B cell (primary cell): ENCODE data around the gene LYRM9. TPM values are rescaled to one million over a fixed set of nuclear protein-coding genes. Genes with fewer than 3 reads are reported as not detected.

Experiments
- ATAC-seq: fragments of 200-7000 bp; cut with Tn5 transposase; one replicate; pipeline ENCODE4 v1.10.0; 2021; ENCODE audit warnings: low read depth, mild to moderate bottlenecking, moderate number of reproducible peaks, moderate library complexity
- CTCF ChIA-PET: fragments of 350-600 bp; sonication (Branson Sonifier 250); formaldehyde crosslinking; loops from one replicate; lab custom pipeline; 2021; ENCODE audit warnings: antibody characterized with exemption, inconsistent platforms; lab: Charles Lee
- POLR2A ChIA-PET: fragments of 350-600 bp; sonication (Branson Sonifier 250); formaldehyde crosslinking; loops from one replicate; lab custom pipeline; 2021; ENCODE audit warnings: antibody characterized with exemption; lab: Charles Lee
- DNase-seq: peaks from one replicate; pipeline ENCODE4 v3.0.0; 2013
- H2AFZ ChIP-seq: 2 replicates; pipeline ENCODE4 v1.6.1; 2012; ENCODE audit warnings: mild to moderate bottlenecking, low read depth, low read length; ENCODE audit not compliant: insufficient read depth, poor library complexity, severe bottlenecking
- H3K27ac ChIP-seq, 2 donors: 1 replicate in 1 of 2; 2 replicates in 1 of 2; pipeline ENCODE4 v1.5.1; 2012 to 2013; ENCODE audit warnings: low read length in 2 of 2, mild to moderate bottlenecking in 2 of 2, moderate library complexity in 1 of 2
- H3K27me3 ChIP-seq, 4 experiments: fragments of 200-600 bp in 1 of 4; sonication (generic) in 1 of 4; replicated peaks in 1 of 4; 1 replicate in 2 of 4; 2 replicates in 2 of 4; pipeline versions ENCODE4 v1.6.1 to v1.7.0; 2013 to 2016; ENCODE audit warnings: low read length in 3 of 4, mild to moderate bottlenecking in 2 of 4, mixed read lengths in 1 of 4, moderate library complexity in 1 of 4; ENCODE audit not compliant: insufficient read depth in 4 of 4, control insufficient read depth in 3 of 4; ENCODE audit errors: control extremely low read depth in 1 of 4
- H3K36me3 ChIP-seq, 2 experiments: replicated peaks in 1 of 2; 1 replicate in 1 of 2; 2 replicates in 1 of 2; pipeline versions ENCODE4 v1.6.1 to v1.7.1; 2013; ENCODE audit warnings: low read length in 1 of 2; ENCODE audit not compliant: insufficient read depth in 2 of 2, control insufficient read depth in 1 of 2; ENCODE audit errors: control extremely low read depth in 1 of 2, extremely low read depth in 1 of 2
- H3K4me1 ChIP-seq, 2 donors: fragments of 200-600 bp in 1 of 2; sonication (generic) in 1 of 2; 1 replicate in 1 of 2; 2 replicates in 1 of 2; pipeline versions ENCODE4 v1.5.1 to v1.6.1; 2013 to 2017; ENCODE audit warnings: low read length in 2 of 2; ENCODE audit not compliant: control insufficient read depth in 2 of 2, insufficient read depth in 2 of 2
- H3K4me2 ChIP-seq: replicated peaks from 2 replicates; pipeline ENCODE3; 2012; ENCODE audit warnings: mild to moderate bottlenecking, low read depth, low read length; ENCODE audit not compliant: poor library complexity, severe bottlenecking
- H3K4me3 ChIP-seq, 5 experiments: fragments of 200-600 bp in 1 of 5; sonication (generic) in 1 of 5; 1 replicate in 3 of 5; 2 replicates in 2 of 5; pipeline versions ENCODE4 v1.5.1 to v1.7.0; 2011 to 2016; ENCODE audit warnings: low read length in 4 of 5, mild to moderate bottlenecking in 4 of 5, low read depth in 2 of 5, control low read depth in 1 of 5, moderate library complexity in 1 of 5; ENCODE audit not compliant: insufficient read depth in 1 of 5; ENCODE audit errors: control extremely low read depth in 1 of 5, extremely low read depth in 1 of 5
- H3K79me2 ChIP-seq: fragments of 200-600 bp; sonication (generic); one replicate; pipeline ENCODE4 v1.6.0; 2016; ENCODE audit warnings: low read length; ENCODE audit not compliant: control insufficient read depth, insufficient read depth
- H3K9ac ChIP-seq: fragments of 200-600 bp; sonication (generic); 2 replicates; pipeline ENCODE4 v1.6.1; 2017; ENCODE audit warnings: mild to moderate bottlenecking, low read length, moderate library complexity
- H3K9me3 ChIP-seq, 3 donors: one replicate each; pipeline versions ENCODE4 v1.6.1 to v1.7.1; 2013; ENCODE audit warnings: low read length in 2 of 3; ENCODE audit not compliant: control insufficient read depth in 2 of 3, insufficient read depth in 1 of 3; ENCODE audit errors: control extremely low read depth in 1 of 3
- H4K20me1 ChIP-seq: 2 replicates; pipeline ENCODE4 v1.6.0; 2012; ENCODE audit warnings: mild to moderate bottlenecking, low read length; ENCODE audit not compliant: insufficient read depth, control insufficient read depth, poor library complexity, severe bottlenecking
- H3K27ac Mint-ChIP-seq: one replicate; pipeline ENCODE4 v1.8.0; 2021; ENCODE audit warnings: mixed read lengths
- H3K27me3 Mint-ChIP-seq: one replicate; pipeline ENCODE4 v1.8.0; 2021; ENCODE audit warnings: mixed read lengths
- H3K4me1 Mint-ChIP-seq: one replicate; pipeline ENCODE4 v1.8.0; 2021; ENCODE audit warnings: mixed read lengths
- H3K4me3 Mint-ChIP-seq: one replicate; pipeline ENCODE4 v1.8.0; 2021; ENCODE audit warnings: mixed read lengths
- H3K9me3 Mint-ChIP-seq: one replicate; pipeline ENCODE4 v1.8.0; 2022; ENCODE audit warnings: mixed read lengths; ENCODE audit not compliant: insufficient read depth
- EZH2 ChIP-seq: IDR thresholded peaks from 2 replicates; pipeline ENCODE4 v1.6.1; 2012; ENCODE audit warnings: borderline replicate concordance, low read depth, mild to moderate bottlenecking, moderate library complexity, low read length; ENCODE audit not compliant: insufficient read depth, poor library complexity, severe bottlenecking
- WGBS: methylation state at CpG from one replicate; pipeline ENCODE4 v1.1.5; 2013; ENCODE audit warnings: missing lambda C conversion rate; ENCODE audit not compliant: insufficient coverage; 5-methylcytosine and 5-hydroxymethylcytosine counted together
- intact Hi-C: fragments of 100-400 bp; cut with micrococcal nuclease; formaldehyde crosslinking; loops from one replicate; pipeline ENCODE4 v1.10.0; 2022
- polyA plus RNA-seq: library from polyadenylated mRNA; depleted of rRNA; stranded (reverse); fragments of >200 nt; gene quantifications from 2 replicates; pipeline ENCODE4 v1.2.3, GENCODE V29; 2012
- total RNA-seq, 2 donors: library from RNA; stranded (reverse); fragments of 120-200 nt in 1 of 2; gene quantifications; 1 replicate in 1 of 2; 2 replicates in 1 of 2; pipeline versions ENCODE4 v1.2.3 to v1.2.4, GENCODE V29; 2013 to 2022
- TF ChIP-seq, protein P1 (sequence below): fragments of 200-600 bp; IDR thresholded peaks from one replicate; pipeline ENCODE4 v1.8.0; 2022; ENCODE audit warnings: antibody characterized with exemption, mild to moderate bottlenecking

LYRM9 gene
- total and polyA plus RNA-seq, 2 donors (not counting 1 experiment from before 2014, with no cell fraction given), result 12.1 to 14.2 TPM

DNA sequence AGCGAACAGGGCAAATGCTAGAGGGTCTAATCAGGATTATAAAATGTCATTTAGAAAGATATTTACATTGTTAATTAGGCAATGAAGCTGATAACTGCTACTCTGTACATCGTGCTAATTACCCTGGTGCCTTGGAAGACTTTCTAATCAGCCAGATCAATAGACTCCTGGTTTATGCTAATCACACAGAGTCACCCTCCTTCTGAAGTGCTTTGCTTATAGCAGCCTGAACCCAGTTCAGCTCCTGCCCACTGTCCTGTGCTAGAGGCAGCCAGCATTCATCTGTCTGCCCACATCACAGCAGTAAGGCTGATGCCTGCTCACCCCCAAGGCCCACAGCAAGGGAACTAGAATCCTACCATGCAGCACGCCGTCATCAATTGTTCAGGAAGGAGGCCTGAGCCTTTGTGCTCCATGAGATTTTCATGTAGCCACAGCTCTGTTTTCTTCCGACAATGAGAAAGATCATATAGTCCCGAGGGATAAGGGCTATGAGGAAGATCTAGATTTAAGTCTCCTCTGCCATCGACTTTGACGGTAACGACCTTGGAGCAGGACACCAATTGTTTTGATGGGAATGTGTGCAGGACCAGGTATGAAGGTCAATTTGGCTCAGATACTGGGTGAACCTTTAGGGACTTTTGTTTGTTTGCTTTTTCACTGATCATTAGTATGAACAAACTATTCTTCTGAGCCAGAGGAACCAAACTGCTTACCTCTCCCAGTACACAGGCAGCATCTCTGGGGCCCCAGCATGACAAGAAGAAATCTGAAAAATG is 12.5 kb upstream of the LYRM9 start:
- H2AFZ ChIP-seq, result no peak overlapping the region
- intact Hi-C loops, result no loop called here
- H4K20me1 ChIP-seq, result no peaks in the 10 kb centered on the region
- no peaks in the 10 kb centered on the region for H3K9me3 ChIP-seq
- no peak overlapping the region for H3K27ac ChIP-seq
- H3K27me3 Mint-ChIP-seq, result peaks cover 37% of the 10 kb centered on the region
- H3K79me2 ChIP-seq, result no peaks in the 10 kb centered on the region
- peaks cover 0 to 23% (median 4%) of the 10 kb centered on the region in 4 experiments for H3K27me3 ChIP-seq
- no peak for ATAC-seq
- H3K9me3 Mint-ChIP-seq, result no peaks in the 10 kb centered on the region
- no peaks in the 10 kb centered on the region for H3K36me3 ChIP-seq
- ChIA-PET CTCF (no interaction called here), POLR2A (no interaction called here)
- 91% methylated on average over 8 of the region's 9 CpGs for WGBS
- no peak for DNase-seq
- no peak overlapping the region for H3K4me2 ChIP-seq
- no peak overlapping the region for H3K4me3 Mint-ChIP-seq
- H3K4me1 ChIP-seq, result no peaks in the 10 kb centered on the region
- no peaks in the 10 kb centered on the region for H3K4me1 Mint-ChIP-seq
- no peak overlapping the region for H3K27ac Mint-ChIP-seq
- no peak overlapping the region for H3K4me3 ChIP-seq
- no peak overlapping the region for H3K9ac ChIP-seq
- TF ChIP-seq EZH2, result no peak
- TF ChIP-seq, protein P1, sequence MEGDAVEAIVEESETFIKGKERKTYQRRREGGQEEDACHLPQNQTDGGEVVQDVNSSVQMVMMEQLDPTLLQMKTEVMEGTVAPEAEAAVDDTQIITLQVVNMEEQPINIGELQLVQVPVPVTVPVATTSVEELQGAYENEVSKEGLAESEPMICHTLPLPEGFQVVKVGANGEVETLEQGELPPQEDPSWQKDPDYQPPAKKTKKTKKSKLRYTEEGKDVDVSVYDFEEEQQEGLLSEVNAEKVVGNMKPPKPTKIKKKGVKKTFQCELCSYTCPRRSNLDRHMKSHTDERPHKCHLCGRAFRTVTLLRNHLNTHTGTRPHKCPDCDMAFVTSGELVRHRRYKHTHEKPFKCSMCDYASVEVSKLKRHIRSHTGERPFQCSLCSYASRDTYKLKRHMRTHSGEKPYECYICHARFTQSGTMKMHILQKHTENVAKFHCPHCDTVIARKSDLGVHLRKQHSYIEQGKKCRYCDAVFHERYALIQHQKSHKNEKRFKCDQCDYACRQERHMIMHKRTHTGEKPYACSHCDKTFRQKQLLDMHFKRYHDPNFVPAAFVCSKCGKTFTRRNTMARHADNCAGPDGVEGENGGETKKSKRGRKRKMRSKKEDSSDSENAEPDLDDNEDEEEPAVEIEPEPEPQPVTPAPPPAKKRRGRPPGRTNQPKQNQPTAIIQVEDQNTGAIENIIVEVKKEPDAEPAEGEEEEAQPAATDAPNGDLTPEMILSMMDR, result no peak
